GM12874 (cell line): Measurements from ENCODE around the gene SLC5A4.

Source experiments
- TF ChIP-seq, protein P1 (sequence below): IDR thresholded peaks from 2 replicates; pipeline ENCODE4 v1.5.1; 2011; ENCODE audit warnings: low read depth, mild to moderate bottlenecking, control low read depth, low read length, moderate library complexity; ENCODE audit not compliant: insufficient read depth

The SLC5A4 gene

DNA sequence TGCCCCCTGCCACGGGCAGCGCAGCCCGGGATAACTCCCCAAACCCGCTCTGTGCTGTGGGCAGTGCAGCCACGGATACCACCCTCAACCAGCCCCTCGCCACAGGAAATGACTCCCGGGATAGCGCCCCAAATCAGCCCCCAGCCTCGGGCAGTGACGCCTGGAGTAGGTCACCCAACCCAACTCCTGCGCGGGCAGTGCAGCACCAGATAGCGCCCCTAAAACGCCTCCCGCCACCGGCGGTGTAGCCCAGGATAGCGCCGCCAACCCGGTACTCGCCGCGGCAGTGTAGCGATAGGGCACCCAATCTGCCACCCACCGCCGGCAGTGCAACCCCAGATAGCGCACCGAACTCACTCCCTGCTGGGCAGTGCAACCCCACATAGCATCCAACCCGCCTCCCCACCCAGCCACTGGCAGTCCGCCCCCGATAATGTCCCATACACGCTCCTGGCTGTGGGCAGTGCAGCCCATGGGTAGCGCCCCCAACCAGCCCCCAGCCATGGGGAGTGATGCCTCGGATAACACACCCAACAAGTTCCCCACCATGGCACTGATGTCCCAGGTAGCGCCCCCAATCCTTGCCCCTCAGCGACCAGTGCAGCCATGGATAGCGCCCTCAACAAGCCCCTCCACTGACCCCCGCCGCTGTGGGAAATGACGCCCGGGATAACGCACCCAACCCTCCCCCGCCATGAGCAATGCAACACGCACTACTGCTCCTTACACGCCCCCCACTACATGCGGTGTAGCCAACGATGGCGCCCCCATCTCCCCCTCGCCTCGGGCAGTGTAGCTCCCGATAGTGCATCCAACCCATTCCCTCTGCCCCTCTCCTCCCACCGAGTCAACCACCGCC is 51.7 kb downstream of the SLC5A4 start:
- TF ChIP-seq, protein P1, sequence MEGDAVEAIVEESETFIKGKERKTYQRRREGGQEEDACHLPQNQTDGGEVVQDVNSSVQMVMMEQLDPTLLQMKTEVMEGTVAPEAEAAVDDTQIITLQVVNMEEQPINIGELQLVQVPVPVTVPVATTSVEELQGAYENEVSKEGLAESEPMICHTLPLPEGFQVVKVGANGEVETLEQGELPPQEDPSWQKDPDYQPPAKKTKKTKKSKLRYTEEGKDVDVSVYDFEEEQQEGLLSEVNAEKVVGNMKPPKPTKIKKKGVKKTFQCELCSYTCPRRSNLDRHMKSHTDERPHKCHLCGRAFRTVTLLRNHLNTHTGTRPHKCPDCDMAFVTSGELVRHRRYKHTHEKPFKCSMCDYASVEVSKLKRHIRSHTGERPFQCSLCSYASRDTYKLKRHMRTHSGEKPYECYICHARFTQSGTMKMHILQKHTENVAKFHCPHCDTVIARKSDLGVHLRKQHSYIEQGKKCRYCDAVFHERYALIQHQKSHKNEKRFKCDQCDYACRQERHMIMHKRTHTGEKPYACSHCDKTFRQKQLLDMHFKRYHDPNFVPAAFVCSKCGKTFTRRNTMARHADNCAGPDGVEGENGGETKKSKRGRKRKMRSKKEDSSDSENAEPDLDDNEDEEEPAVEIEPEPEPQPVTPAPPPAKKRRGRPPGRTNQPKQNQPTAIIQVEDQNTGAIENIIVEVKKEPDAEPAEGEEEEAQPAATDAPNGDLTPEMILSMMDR, result no peak

DNA sequence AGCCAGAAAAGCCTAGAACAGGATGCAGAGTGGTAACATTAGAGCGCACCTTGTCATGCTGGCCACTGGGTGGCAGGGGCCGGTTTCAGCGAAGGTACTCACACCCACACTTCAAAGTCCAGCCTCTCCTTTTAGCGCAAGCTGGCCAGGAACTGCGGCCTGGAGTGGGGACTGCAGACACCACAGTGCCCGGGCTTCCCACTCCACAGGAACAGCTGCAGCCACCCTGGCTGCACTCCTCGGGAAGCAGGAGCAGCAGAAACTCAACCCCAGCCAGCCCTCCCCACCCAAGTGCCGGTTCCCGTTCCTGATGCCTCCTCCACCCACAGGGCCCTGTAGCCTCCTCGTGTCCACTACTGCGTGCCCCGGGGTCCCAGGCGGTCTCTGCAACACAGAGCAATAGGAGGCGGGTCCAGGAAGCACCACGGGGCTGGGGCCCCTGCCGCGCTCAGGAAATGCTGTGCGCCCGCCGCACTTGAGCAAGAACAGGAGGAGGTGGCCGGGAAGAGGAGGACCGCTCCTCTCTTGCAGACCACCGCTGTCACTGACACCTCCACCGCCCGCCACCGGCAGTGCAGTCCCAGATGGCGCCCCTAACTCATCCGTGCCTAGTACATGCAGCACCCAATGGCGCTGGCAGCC is 52.5 kb downstream of the SLC5A4 start:
- TF ChIP-seq, protein P1, result peak; percentile 63

DNA sequence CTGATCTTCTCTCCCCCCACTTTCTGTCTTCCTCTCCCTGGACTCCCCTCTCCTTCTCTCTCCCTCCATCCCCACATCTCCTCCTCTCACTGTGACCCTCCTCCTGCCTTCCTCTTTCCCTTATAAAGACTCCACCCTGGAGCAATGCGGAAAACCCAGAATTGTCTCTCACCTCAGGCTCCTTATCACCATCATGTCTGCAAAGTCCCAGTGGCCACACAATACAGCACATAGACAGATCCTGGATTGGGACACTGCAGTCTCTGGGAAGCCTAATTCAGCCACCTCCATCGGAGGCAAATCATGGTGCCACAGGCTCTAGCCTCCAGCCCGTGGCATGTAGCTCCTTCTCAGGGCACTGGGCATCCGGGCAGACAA is 53.0 kb downstream of the SLC5A4 start:
- TF ChIP-seq, protein P1, result no peak

DNA sequence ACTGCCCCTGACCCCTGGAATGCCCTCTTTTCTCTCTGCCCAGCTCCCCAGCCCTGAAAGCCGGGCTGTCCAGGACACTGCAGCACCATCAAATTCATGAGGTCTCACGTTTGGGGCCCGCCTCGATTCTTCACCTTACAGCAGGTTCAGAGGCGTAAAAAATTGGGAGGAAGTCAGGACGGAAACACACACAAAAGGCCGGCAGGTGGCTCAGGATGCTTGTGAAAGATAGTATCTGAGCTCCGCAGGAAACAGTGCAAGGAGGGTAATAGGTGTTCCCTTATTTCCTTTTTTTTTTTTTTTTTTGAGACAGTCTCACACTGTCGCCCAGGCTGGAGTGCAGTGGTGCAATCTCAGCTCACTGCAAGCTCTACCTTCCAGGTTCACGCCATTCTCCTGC is 54.4 kb downstream of the SLC5A4 start:
- TF ChIP-seq, protein P1, result no peak

DNA sequence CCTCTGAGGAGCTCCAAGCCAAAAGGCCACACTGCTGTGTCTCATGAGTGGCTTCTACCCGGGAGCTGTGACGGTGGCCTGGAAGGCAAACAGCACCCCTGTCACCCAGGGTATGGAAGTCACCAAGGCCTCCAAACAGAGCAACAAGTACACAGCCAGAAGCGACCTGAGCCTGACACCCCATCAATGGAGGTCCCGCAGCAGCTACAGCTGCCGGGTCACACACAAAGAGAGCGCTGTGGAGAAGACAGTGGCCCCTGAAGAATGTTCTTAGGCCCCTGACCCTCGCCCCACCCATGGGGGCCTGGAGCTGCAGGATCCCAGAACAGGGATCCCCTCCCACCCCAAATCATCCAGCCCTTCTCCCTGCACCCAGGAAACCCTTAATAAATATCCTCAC is 55.2 kb downstream of the SLC5A4 start:
- TF ChIP-seq, protein P1, result no peak

DNA sequence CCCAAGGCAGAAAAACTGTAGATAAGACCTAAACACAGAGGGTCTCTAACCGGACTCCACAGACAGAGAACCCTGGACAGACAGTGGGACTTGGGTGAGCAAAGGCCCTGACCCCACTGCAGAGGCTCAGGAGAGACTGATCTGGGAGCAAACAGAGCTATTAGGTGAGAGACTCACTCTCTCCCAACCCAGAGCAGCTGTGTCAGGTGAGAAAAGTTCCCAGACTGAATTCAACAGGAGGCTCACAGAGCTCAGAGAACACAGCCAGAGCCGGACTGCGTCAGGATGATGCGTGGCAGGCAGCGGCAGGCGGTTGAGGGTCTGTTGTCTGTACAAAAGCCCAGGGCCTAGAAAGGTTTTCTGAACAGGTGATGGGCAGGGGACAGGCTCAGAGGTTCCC is 55.8 kb downstream of the SLC5A4 start:
- TF ChIP-seq, protein P1, result no peak

DNA sequence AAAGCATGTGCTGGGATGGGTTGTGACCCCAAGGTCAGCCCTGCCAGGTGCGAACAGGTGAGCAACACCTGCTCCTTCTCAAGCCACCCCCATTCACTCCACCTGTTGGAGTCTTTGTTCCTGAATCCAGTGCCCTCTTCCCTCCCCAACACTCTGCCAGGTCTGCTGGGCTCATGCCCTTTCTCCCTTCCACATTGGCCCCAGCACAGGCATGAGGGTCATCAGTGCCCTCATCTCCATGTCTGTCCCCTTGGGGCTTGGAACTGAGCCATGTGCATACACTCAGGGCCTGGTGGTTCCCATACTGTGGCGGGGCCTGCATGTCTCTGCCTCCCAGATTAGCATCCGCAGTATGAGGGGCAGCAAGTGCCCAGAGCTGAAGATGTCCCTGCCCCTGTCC is 69.3 kb downstream of the SLC5A4 start:
- TF ChIP-seq, protein P1, result no peak
